Measurements from ENCODE around the gene YBX2. TPM values are rescaled to one million over a fixed set of nuclear protein-coding genes. Genes with fewer than 3 reads are reported as not detected.
A peak's percentile ranks its signal among the peaks of the same experiment; 100 is the strongest.

The YBX2 gene
- total RNA-seq, 1 donor from 2014 or later, result not detected

- Histone ChIP-seq H3K27ac (peak within 1 kb of the TSS; percentile 89 to 92), H3K9me3 (no peaks in the 10 kb centered on the region), H3K36me3 (peaks cover 10 to 18% of the 10 kb centered on the region in 2 donors), H3K27me3 (no peaks in the 10 kb centered on the region), H3K4me3 (peak within 1 kb of the TSS; percentile 89 to 97), H3K4me1 (peaks cover 0 to 12% of the 10 kb centered on the region in 2 donors)
- TF ChIP-seq, protein P1, sequence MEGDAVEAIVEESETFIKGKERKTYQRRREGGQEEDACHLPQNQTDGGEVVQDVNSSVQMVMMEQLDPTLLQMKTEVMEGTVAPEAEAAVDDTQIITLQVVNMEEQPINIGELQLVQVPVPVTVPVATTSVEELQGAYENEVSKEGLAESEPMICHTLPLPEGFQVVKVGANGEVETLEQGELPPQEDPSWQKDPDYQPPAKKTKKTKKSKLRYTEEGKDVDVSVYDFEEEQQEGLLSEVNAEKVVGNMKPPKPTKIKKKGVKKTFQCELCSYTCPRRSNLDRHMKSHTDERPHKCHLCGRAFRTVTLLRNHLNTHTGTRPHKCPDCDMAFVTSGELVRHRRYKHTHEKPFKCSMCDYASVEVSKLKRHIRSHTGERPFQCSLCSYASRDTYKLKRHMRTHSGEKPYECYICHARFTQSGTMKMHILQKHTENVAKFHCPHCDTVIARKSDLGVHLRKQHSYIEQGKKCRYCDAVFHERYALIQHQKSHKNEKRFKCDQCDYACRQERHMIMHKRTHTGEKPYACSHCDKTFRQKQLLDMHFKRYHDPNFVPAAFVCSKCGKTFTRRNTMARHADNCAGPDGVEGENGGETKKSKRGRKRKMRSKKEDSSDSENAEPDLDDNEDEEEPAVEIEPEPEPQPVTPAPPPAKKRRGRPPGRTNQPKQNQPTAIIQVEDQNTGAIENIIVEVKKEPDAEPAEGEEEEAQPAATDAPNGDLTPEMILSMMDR (IDR thresholded peaks at IDR 0.05), result no peak
- DNase-seq (ENCODE audit: low spot score in 2 of 2), result no peak
- intact Hi-C loops (cut with DNase I), result loop anchor here (1.0 to 2.0 kb wide), 3 partner anchors 14 to 66 kb away; partner anchors contain the start of genes GPS2 and PLSCR3
These were observed 34.5 kb upstream of the YBX2 start, which contains the start of gene NEURL4 for GRCh38 chr17:7328840-7329373. Gene NEURL4 (minus strand): TSS chr17:7329335. CDS start chr17:7329312, 23 bp downstream.

DNA sequence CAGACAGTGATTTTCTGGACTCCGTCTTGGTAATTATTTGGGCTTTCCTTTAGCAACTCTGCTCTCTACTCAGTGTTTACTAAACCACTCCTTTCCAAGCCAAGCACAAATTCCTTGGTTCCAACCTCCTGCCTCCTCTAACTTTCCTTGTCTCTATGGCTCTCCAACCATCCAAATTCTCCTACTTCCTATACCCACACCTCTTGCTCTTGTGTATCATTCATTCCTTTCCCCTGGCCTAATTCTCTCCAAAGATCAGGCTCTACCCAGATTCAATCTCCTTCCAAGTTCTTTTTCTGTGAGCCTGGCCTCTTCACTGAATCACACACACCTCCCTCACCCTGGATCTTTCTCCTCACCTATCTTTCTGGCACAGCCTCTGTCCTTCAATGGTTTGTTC, 33.6 kb upstream of the YBX2 start:
- TF ChIP-seq, protein P1 (IDR thresholded peaks at IDR 0.05), result no peak
- Histone ChIP-seq H3K4me1 (peaks cover 0 to 12% of the 10 kb centered on the region in 2 donors), H3K4me3 (peak overlapping the region in 1 of 2 donors; percentile 97), H3K9me3 (no peaks in the 10 kb centered on the region), H3K27ac (peak overlapping the region in 1 of 2 donors; percentile 92), H3K36me3 (peaks cover 18 to 27% of the 10 kb centered on the region in 2 donors), H3K27me3 (no peaks in the 10 kb centered on the region)
- intact Hi-C loops (cut with DNase I), result loop anchor here (2.0 kb wide), 1 partner anchor 67 kb away; the partner anchor contains the start of gene PLSCR3
- no peak for DNase-seq (ENCODE audit: low spot score in 2 of 2)

DNA sequence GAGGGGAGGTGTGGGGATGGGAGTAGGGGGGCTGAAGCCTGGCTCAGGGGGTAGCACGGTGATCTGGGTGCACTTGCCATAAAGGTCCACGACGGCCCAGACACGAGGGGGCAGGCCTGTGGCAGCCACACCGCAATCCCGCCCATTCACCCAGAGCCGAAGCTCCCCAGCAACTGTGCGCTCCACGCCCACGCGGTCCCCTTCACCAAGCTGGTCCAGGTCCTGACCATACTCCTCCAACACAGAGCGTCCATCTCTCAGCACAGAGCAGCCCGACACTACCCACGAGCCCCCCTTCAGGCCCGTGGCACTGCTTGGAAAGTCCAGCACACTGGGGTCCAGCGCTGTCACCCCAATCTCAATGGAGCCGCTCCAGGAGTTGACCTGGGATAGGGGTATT, 33.1 kb upstream of the YBX2 start:
- TF ChIP-seq, protein P1 (IDR thresholded peaks at IDR 0.05), result no peak
- DNase-seq (ENCODE audit: low spot score in 2 of 2), result no peak
- Histone ChIP-seq H3K27me3 (no peaks in the 10 kb centered on the region), H3K4me1 (peaks cover 0 to 12% of the 10 kb centered on the region in 2 donors), H3K4me3 (no peak overlapping the region), H3K9me3 (no peaks in the 10 kb centered on the region), H3K27ac (no peak overlapping the region), H3K36me3 (peaks cover 23 to 32% of the 10 kb centered on the region in 2 donors)
- intact Hi-C loops (cut with DNase I), result no loop called here

DNA sequence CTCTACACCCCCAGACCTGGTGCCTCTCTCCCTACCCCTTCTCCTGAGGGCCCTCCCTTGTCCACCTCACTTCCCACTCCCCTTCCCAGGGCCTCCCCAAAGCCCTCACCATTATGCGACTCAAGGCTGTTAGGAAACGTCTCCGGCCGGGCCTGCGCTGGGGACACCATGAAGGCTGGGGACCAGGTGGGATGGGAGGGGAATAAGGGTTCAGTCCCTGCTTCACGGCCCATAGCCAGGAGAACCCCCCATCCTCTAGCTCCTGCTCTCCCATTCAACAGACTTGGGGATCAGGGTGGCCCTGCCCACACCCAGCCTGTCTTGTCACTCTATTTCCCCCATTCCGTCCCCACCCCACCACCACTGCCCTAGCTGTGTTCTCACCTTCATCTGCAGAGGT, 32.6 kb upstream of the YBX2 start:
- peaks cover 27 to 37% of the 10 kb centered on the region in 2 donors for H3K36me3 ChIP-seq
- no peaks in the 10 kb centered on the region for H3K9me3 ChIP-seq
- intact Hi-C loops (cut with DNase I), result no loop called here
- no peak overlapping the region for H3K4me3 ChIP-seq
- no peak overlapping the region for H3K27ac ChIP-seq
- DNase-seq (ENCODE audit: low spot score in 2 of 2), result no peak
- TF ChIP-seq, protein P1 (IDR thresholded peaks at IDR 0.05), result no peak
- H3K4me1 ChIP-seq, result peaks cover 0 to 12% of the 10 kb centered on the region in 2 donors
- H3K27me3 ChIP-seq, result no peaks in the 10 kb centered on the region

GRCh38 chr17:7326186-7326585, 31.7 kb upstream of the YBX2 start:
- Histone ChIP-seq H3K4me3 (no peak overlapping the region), H3K27ac (no peak overlapping the region), H3K27me3 (no peaks in the 10 kb centered on the region), H3K9me3 (no peaks in the 10 kb centered on the region), H3K4me1 (peaks cover 0 to 12% of the 10 kb centered on the region in 2 donors), H3K36me3 (peaks cover 35 to 46% of the 10 kb centered on the region in 2 donors)
- intact Hi-C loops (cut with DNase I), result no loop called here
- DNase-seq (ENCODE audit: low spot score in 2 of 2), result no peak
- TF ChIP-seq, protein P1 (IDR thresholded peaks at IDR 0.05), result no peak

Data from ascending aorta (tissue), 2 donors.